Trophoblast cell (in vitro differentiated cells and primary cell): Measurements from ENCODE around the gene SMC3.

Experiments
- DNase-seq, 2 donors: peaks; one replicate each; pipeline ENCODE4 v3.0.0-alpha.2; 2016
- H2AFZ ChIP-seq: 2 replicates; pipeline ENCODE4 v1.6.1; 2013; ENCODE audit warnings: low read length, moderate library complexity, mild to moderate bottlenecking; ENCODE audit not compliant: insufficient read depth, poor library complexity
- H2AK5ac ChIP-seq: 2 replicates; pipeline ENCODE4 v1.6.1; 2013; ENCODE audit warnings: mild to moderate bottlenecking, low read length
- H2BK120ac ChIP-seq: 2 replicates; pipeline ENCODE4 v1.6.1; 2013; ENCODE audit warnings: low read length, mild to moderate bottlenecking, moderate library complexity; ENCODE audit not compliant: insufficient read depth, poor library complexity
- H2BK12ac ChIP-seq: 2 replicates; pipeline ENCODE4 v1.6.1; 2013; ENCODE audit warnings: mild to moderate bottlenecking, low read length, moderate library complexity
- H2BK5ac ChIP-seq: 2 replicates; pipeline ENCODE4 v1.6.1; 2013; ENCODE audit warnings: low read length, low read depth, moderate library complexity, mild to moderate bottlenecking; ENCODE audit not compliant: poor library complexity
- H3K14ac ChIP-seq: 2 replicates; pipeline ENCODE4 v1.6.1; 2013; ENCODE audit warnings: mild to moderate bottlenecking, low read length
- H3K18ac ChIP-seq: 2 replicates; pipeline ENCODE4 v1.6.1; 2013; ENCODE audit warnings: mild to moderate bottlenecking, low read length
- H3K23ac ChIP-seq: 2 replicates; pipeline ENCODE4 v1.6.1; 2013; ENCODE audit warnings: low read length
- H3K27ac ChIP-seq: 2 replicates; pipeline ENCODE4 v1.5.1; 2013; ENCODE audit warnings: low read depth, mild to moderate bottlenecking, inconsistent platforms, low read length, moderate library complexity
- H3K27me3 ChIP-seq: 2 replicates; pipeline ENCODE4 v1.6.1; 2013; ENCODE audit warnings: inconsistent platforms, mild to moderate bottlenecking, low read length, moderate library complexity; ENCODE audit not compliant: insufficient read depth
- H3K36me3 ChIP-seq, 2 experiments: 1 replicate in 1 of 2; 2 replicates in 1 of 2; pipeline ENCODE4 v1.6.1; 2013; ENCODE audit warnings: low read length in 2 of 2, mild to moderate bottlenecking in 2 of 2, moderate library complexity in 1 of 2; ENCODE audit not compliant: insufficient read depth in 2 of 2, control insufficient read depth in 1 of 2
- H3K4ac ChIP-seq: 2 replicates; pipeline ENCODE4 v1.6.1; 2013; ENCODE audit warnings: low read depth, mild to moderate bottlenecking, low read length, moderate library complexity
- H3K4me1 ChIP-seq, 2 experiments: 1 replicate in 1 of 2; 2 replicates in 1 of 2; pipeline ENCODE4 v1.6.1; 2013; ENCODE audit warnings: low read length in 2 of 2, mild to moderate bottlenecking in 2 of 2, moderate library complexity in 1 of 2; ENCODE audit not compliant: insufficient read depth in 2 of 2, control insufficient read depth in 1 of 2
- H3K4me2 ChIP-seq: 2 replicates; pipeline ENCODE4 v1.6.1; 2013; ENCODE audit warnings: inconsistent platforms, mild to moderate bottlenecking, low read length, moderate library complexity
- H3K4me3 ChIP-seq: 2 replicates; pipeline ENCODE4 v1.5.1; 2013; ENCODE audit warnings: mild to moderate bottlenecking, low read depth, low read length, inconsistent platforms
- H3K79me1 ChIP-seq: one replicate; pipeline ENCODE4 v1.6.1; 2013; ENCODE audit warnings: low read length
- H3K79me2 ChIP-seq: 2 replicates; pipeline ENCODE4 v1.6.1; 2013; ENCODE audit warnings: low read length, mild to moderate bottlenecking; ENCODE audit not compliant: control insufficient read depth, insufficient read depth, poor library complexity
- H3K9ac ChIP-seq: 2 replicates; pipeline ENCODE4 v1.6.1; 2013; ENCODE audit warnings: mild to moderate bottlenecking, low read length
- H3K9me3 ChIP-seq: 2 replicates; pipeline ENCODE4 v1.6.1; 2013; ENCODE audit warnings: low read depth, mild to moderate bottlenecking, control low read depth, inconsistent platforms, low read length; ENCODE audit not compliant: insufficient read depth
- H4K12ac ChIP-seq: 2 replicates; pipeline ENCODE4 v1.6.1; 2013; ENCODE audit warnings: low read depth, mild to moderate bottlenecking, low read length, moderate library complexity
- H4K8ac ChIP-seq: 2 replicates; pipeline ENCODE4 v1.6.1; 2013; ENCODE audit warnings: low read depth, mild to moderate bottlenecking, low read length, moderate library complexity
- H4K91ac ChIP-seq: one replicate; pipeline ENCODE4 v1.6.1; 2013; ENCODE audit warnings: low read depth, mild to moderate bottlenecking, low read length, moderate library complexity
- WGBS: extraction: QIAGEN DNeasy Blood & Tissue Kit; methylation state at CpG from one replicate; pipeline ENCODE4 v1.1.7; 2013; ENCODE audit warnings: missing lambda C conversion rate; ENCODE audit not compliant: insufficient read length, insufficient coverage; ENCODE audit errors: extremely low coverage; 5-methylcytosine and 5-hydroxymethylcytosine counted together

Gene SMC3

GRCh38 chr10:110546499-110547110 lies 20.9 kb upstream of the SMC3 start:
- WGBS = no CpG with 5 or more reads among the region's 7 CpGs
- no peak overlapping the region for H3K4me3 ChIP-seq
- no peaks in the 10 kb centered on the region for H3K4me1 ChIP-seq
- no peak overlapping the region for H3K9ac ChIP-seq
- no peaks in the 10 kb centered on the region for H3K36me3 ChIP-seq
- no peak overlapping the region for H4K91ac ChIP-seq
- no peak overlapping the region for H2AFZ ChIP-seq
- no peak overlapping the region for H2AK5ac ChIP-seq
- no peak overlapping the region for H3K14ac ChIP-seq
- H3K9me3 ChIP-seq = no peaks in the 10 kb centered on the region
- H3K27ac ChIP-seq = no peak overlapping the region
- no peak overlapping the region for H3K4me2 ChIP-seq
- H2BK5ac ChIP-seq = no peak overlapping the region
- no peak overlapping the region for H4K8ac ChIP-seq
- no peak overlapping the region for H4K12ac ChIP-seq
- no peak overlapping the region for H3K4ac ChIP-seq
- no peak overlapping the region for H3K18ac ChIP-seq
- no peak for DNase-seq
- no peaks in the 10 kb centered on the region for H3K79me1 ChIP-seq
- no peak overlapping the region for H2BK120ac ChIP-seq
- no peaks in the 10 kb centered on the region for H3K79me2 ChIP-seq
- H3K23ac ChIP-seq = no peak overlapping the region
- H2BK12ac ChIP-seq = no peak overlapping the region
- H3K27me3 ChIP-seq = no peaks in the 10 kb centered on the region

GRCh38 chr10:110547139-110547761 lies 20.2 kb upstream of the SMC3 start:
- no peak overlapping the region for H4K91ac ChIP-seq
- H3K27ac ChIP-seq = no peak overlapping the region
- H2BK5ac ChIP-seq = no peak overlapping the region
- no peak overlapping the region for H4K12ac ChIP-seq
- no peaks in the 10 kb centered on the region for H3K9me3 ChIP-seq
- H3K79me2 ChIP-seq = no peaks in the 10 kb centered on the region
- H3K9ac ChIP-seq = no peak overlapping the region
- H3K4me1 ChIP-seq = no peaks in the 10 kb centered on the region
- H3K4me3 ChIP-seq = no peak overlapping the region
- peak in 1 of 2 donors; percentile 85 for DNase-seq
- H2AFZ ChIP-seq = no peak overlapping the region
- no peaks in the 10 kb centered on the region for H3K36me3 ChIP-seq
- no peak overlapping the region for H3K23ac ChIP-seq
- no peaks in the 10 kb centered on the region for H3K79me1 ChIP-seq
- H4K8ac ChIP-seq = no peak overlapping the region
- H2BK12ac ChIP-seq = no peak overlapping the region
- no CpG with 5 or more reads among the region's 8 CpGs for WGBS
- H2BK120ac ChIP-seq = no peak overlapping the region
- H3K4ac ChIP-seq = no peak overlapping the region
- H3K27me3 ChIP-seq = no peaks in the 10 kb centered on the region
- H3K4me2 ChIP-seq = no peak overlapping the region
- no peak overlapping the region for H3K14ac ChIP-seq
- no peak overlapping the region for H3K18ac ChIP-seq
- H2AK5ac ChIP-seq = no peak overlapping the region

GRCh38 chr10:110548002-110548401 lies 19.5 kb upstream of the SMC3 start:
- H3K4me3 ChIP-seq = no peak overlapping the region
- H4K91ac ChIP-seq = no peak overlapping the region
- H2BK120ac ChIP-seq = no peak overlapping the region
- no peaks in the 10 kb centered on the region for H3K36me3 ChIP-seq
- no peak overlapping the region for H2BK12ac ChIP-seq
- WGBS = no CpG with 5 or more reads among the region's 5 CpGs
- no peak overlapping the region for H3K4ac ChIP-seq
- H2BK5ac ChIP-seq = no peak overlapping the region
- no peaks in the 10 kb centered on the region for H3K27me3 ChIP-seq
- no peak overlapping the region for H4K8ac ChIP-seq
- no peak overlapping the region for H3K23ac ChIP-seq
- H3K4me2 ChIP-seq = no peak overlapping the region
- no peaks in the 10 kb centered on the region for H3K79me1 ChIP-seq
- no peak overlapping the region for H3K27ac ChIP-seq
- no peaks in the 10 kb centered on the region for H3K9me3 ChIP-seq
- H3K79me2 ChIP-seq = no peaks in the 10 kb centered on the region
- no peak overlapping the region for H2AFZ ChIP-seq
- H4K12ac ChIP-seq = no peak overlapping the region
- no peak overlapping the region for H3K9ac ChIP-seq
- H2AK5ac ChIP-seq = no peak overlapping the region
- H3K14ac ChIP-seq = no peak overlapping the region
- DNase-seq = no peak
- no peaks in the 10 kb centered on the region for H3K4me1 ChIP-seq
- no peak overlapping the region for H3K18ac ChIP-seq

GRCh38 chr10:110549211-110549610 lies 18.3 kb upstream of the SMC3 start:
- Histone ChIP-seq H4K8ac (no peak overlapping the region), H3K4me1 (no peaks in the 10 kb centered on the region)

More at GRCh38 chr10:110549211-110549610, 18.3 kb upstream of the SMC3 start:
- DNase-seq = no peak
- no peak overlapping the region for H3K9ac ChIP-seq
- H3K9me3 ChIP-seq = no peaks in the 10 kb centered on the region
- H3K27ac ChIP-seq = no peak overlapping the region
- no peaks in the 10 kb centered on the region for H3K36me3 ChIP-seq
- H4K12ac ChIP-seq = no peak overlapping the region
- H3K4ac ChIP-seq = no peak overlapping the region
- H2AFZ ChIP-seq = no peak overlapping the region
- no peak overlapping the region for H2BK12ac ChIP-seq
- H3K4me3 ChIP-seq = no peak overlapping the region
- H3K18ac ChIP-seq = no peak overlapping the region
- WGBS = no CpG with 5 or more reads among the region's 5 CpGs
- H3K23ac ChIP-seq = no peak overlapping the region
- H3K79me1 ChIP-seq = no peaks in the 10 kb centered on the region
- H3K4me2 ChIP-seq = no peak overlapping the region
- no peaks in the 10 kb centered on the region for H3K79me2 ChIP-seq
- H2BK120ac ChIP-seq = no peak overlapping the region
- H4K91ac ChIP-seq = no peak overlapping the region
- no peak overlapping the region for H2AK5ac ChIP-seq
- H3K27me3 ChIP-seq = no peaks in the 10 kb centered on the region
- no peak overlapping the region for H3K14ac ChIP-seq
- H2BK5ac ChIP-seq = no peak overlapping the region
